Stimulated activated CD4-positive, alpha-beta T cell treated with anti-CD3 and anti-CD28 coated beads, Interleukin-1b, Interleukin-23, amount 100 ng/mL, for 4 hours (primary cell): ENCODE results near the gene CAPRIN2.

Experiments used
- DNase-seq, 2 donors: peaks; one replicate each; pipeline ENCODE4 v3.0.0-alpha.2; 2020; ENCODE audit warnings: low read depth in 2 of 2

Gene CAPRIN2, protein sequence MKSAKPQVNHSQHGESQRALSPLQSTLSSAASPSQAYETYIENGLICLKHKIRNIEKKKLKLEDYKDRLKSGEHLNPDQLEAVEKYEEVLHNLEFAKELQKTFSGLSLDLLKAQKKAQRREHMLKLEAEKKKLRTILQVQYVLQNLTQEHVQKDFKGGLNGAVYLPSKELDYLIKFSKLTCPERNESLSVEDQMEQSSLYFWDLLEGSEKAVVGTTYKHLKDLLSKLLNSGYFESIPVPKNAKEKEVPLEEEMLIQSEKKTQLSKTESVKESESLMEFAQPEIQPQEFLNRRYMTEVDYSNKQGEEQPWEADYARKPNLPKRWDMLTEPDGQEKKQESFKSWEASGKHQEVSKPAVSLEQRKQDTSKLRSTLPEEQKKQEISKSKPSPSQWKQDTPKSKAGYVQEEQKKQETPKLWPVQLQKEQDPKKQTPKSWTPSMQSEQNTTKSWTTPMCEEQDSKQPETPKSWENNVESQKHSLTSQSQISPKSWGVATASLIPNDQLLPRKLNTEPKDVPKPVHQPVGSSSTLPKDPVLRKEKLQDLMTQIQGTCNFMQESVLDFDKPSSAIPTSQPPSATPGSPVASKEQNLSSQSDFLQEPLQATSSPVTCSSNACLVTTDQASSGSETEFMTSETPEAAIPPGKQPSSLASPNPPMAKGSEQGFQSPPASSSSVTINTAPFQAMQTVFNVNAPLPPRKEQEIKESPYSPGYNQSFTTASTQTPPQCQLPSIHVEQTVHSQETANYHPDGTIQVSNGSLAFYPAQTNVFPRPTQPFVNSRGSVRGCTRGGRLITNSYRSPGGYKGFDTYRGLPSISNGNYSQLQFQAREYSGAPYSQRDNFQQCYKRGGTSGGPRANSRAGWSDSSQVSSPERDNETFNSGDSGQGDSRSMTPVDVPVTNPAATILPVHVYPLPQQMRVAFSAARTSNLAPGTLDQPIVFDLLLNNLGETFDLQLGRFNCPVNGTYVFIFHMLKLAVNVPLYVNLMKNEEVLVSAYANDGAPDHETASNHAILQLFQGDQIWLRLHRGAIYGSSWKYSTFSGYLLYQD

GRCh38 chr12:30754750-30755394 is at the start of gene CAPRIN2:
Gene CAPRIN2, minus strand, starts transcription at chr12:30754951. Its CDS starts 1,431 bp downstream, at chr12:30753520.
- peak; percentile 91 to 94 for DNase-seq

DNA sequence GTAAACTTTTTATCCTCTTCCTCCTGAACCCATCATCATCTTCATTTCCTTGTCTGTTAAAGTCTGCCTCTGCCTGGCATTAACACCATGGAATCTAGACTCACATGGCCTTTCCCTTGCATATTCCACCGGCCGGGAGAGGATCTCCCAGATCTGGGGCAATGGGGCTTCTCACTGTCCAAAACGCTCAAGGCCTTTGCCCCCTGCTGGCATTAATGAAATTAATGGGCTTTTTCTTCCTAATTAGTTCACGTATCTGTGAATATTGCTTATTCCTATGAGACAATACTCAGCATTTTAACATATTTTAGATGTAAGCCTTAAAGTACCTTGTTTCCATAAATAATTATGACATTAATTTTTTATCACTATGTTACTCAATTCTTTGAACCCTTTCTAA is 42.9 kb upstream of the CAPRIN2 start:
- no peak for DNase-seq

- no peak for DNase-seq
Measured at GRCh38 chr12:30796891-30797371, 42.2 kb upstream of the CAPRIN2 start.

DNA sequence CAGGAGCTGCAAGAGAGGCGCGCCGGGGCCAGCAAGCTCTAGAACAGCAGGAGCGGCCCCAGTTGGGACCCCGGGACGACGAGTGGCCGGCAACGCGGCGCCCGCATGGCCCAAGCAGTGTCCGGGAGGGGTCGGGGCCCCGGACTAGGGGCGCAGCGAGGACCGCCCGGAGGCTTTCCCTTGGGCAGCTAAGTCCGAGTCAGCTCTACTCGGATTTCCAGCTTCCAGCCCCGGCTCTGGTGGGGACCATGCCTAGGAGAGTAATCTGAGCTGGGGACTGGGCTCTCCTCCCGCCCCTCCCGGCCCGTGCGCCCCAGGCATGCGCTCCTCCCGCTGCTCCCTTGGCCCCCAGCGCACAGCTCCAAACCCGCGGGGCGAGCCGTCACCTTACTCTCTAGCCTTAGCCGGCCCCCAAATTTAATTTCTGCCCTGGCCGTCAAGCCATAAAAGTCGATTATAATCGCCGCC is 41.6 kb upstream of the CAPRIN2 start:
- no peak for DNase-seq

- DNase-seq = peak in 1 of 2 donors; percentile 18
Measured at GRCh38 chr12:30795410-30796312, 40.9 kb upstream of the CAPRIN2 start.

- DNase-seq = no peak
Measured at GRCh38 chr12:30794591-30795409, 40.0 kb upstream of the CAPRIN2 start.

- no peak for DNase-seq
Measured at GRCh38 chr12:30794020-30794419, 39.3 kb upstream of the CAPRIN2 start.

DNA sequence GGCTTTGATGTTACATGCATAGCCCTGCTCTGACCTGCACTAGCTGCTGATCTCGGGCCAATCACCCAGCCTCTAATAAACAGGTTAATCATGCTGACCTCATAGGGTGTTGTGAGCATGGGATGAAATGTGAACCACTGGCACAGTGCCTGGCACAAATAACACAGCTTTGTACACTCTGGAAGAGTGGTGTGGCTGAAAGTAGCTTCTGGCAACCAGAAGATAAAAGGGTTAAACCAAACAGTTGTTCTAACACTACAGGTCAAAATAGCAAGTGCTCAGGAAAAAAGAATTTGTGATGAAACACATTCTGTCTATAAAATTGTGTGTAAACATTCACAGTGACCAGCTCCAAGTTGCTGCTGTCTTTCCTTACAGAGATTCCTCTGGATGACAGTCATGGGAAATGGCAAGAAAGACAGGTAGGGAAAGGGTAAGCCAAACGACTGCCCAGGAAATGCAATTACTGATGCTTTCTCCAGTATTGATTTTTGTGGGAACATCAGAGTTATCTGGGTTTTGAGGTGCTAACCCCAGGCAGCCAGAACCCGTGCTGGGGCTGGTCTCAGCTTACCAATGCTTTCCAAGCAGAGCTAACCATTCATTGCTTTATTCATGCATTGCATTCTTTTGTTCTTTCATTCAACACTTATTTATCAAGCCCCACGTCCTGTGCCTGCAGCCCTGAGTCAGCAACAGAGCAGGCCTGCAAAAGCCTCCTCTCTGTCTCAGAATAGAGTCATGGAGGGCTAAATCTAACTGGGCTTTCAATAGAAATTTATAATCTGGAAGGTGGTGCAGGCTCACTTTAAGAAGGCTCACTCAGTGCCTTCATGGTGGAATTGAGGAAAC is 38.1 kb upstream of the CAPRIN2 start:
- no peak for DNase-seq

- no peak for DNase-seq
Measured at GRCh38 chr12:30792085-30792484, 37.3 kb upstream of the CAPRIN2 start.

DNA sequence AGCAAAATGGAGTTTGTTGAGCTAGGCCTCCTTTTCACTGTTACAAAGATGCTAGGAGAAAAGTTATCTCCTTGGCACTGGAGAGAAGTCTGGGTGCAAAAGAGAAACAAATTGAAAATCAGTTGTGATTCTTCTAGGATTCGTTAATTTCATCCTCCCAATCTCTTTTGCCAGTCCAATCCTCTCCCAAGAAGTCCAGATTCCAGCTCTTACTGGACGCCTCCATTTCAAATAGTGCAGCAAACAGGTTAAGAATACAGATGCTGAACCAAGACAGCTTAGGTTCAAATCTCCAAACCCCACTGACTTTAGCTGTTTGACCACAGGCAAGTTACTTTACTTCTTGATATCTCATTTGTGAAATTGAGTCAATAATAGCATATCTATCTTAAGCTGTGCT is 34.0 kb upstream of the CAPRIN2 start:
- no peak for DNase-seq

DNA sequence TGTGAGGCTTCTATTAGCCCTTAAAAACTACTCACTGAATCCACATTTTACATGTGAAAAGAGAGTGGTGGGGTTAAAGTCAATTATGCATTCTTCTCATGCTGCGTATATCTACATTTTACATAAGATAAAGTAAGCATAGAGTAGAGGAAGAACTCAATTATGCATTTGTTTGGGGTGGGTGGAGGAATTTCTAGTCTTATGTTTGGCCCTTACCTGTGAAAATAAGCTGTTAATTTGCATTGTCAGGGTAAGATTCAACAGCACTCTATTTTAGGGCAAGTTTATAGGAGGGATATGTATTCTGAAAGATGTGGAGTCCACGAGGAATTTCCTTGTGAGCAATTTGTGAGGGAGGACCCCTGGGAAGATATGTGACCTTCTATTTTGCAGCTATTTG is 30.9 kb upstream of the CAPRIN2 start:
- DNase-seq = no peak

DNA sequence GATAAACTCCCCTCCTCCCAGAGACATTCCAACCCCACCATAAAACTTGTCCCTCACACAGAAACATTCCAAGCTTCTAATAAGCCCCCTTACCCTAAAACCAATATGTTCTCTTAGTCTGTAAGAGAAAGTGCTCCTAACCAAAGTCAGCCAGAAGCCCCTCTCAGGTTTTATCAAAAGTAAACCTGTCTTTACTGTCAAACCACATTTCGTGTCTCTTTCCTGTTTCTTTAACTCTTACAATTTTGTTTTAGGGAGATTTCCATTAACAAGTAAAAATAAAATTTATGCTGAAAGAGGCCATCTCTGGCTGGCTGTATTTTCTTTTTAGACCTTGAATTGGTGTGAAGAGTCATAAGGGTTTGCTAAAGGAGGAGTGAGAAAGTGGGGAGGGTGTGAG is 29.8 kb upstream of the CAPRIN2 start:
- DNase-seq = no peak

DNA sequence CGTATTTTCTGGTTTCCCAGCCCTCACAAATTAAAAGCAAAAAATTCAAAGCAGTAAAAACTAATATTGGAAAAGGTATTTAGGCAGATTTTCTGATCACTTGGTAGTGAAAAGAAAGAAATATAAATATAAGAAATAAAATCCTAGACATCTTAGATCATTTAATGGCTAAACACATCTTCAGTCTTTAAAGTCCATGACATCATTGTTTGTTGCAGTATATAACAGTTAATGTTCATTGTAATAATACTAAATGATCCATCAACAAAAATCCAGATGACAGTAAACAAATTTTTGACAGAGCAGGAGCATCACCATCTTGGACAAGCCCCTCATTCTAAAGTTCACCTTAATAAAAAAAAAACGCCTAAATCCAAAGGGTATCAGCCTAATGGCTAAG is 29.2 kb upstream of the CAPRIN2 start:
- no peak for DNase-seq

DNA sequence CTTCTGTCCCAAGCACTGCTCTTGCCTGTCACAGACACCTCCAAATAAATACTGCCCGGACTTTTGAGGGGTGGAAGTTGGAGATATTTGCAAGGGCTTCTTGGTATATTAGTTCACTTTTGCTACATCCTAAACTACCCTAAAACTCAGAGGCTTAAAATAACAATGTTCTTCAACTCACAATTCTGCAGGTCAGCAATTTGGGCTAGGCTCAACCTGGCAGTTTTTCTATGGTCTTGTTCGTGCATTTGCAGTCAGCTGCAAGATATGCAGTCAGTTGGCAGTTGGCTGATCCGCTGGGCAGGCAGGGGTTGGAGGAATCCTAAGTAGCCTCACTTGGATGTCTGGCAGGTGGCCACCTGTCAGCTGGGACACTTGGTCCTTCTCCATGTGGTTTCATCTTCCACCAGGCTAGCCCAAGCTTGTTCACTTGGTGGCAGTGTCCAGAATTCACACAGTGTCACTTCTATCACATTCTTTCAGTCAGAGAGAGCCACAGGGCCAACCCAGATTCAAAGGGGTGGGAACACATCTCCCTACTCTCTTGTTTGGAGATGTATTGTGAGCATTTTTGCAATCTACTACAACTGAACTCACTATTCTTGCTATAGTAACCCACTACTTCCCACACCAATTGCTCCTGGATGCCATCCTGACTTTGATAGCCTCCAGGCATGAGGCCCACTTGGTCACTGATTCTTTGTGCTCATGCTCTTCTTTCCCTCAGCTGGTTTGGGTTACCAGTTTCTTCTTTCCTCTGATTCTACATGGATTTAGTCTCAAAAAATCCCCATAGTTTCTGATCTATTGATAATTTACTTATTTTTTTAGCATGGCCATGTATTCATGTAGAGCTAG is 27.8 kb upstream of the CAPRIN2 start:
- DNase-seq = no peak

DNA sequence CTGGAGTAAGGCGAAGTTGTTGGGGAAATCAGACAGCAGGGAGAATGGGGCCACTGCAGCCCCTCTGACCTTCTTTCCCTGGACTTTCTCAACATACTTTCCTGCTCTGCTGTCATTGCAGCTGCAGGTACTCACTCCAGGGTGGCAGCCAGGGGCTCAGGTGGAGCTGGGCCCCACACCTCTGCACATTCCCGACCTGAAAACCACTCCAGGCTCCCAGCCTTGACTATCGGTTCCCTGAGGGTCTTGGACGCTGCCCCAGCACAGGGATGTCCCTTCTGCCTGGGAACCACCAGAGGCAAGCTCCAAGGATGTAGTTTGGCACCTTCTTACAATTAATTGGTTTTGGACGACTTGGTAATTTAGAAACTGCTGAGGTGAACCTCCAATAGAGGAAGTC is 24.8 kb upstream of the CAPRIN2 start:
- no peak for DNase-seq

GRCh38 chr12:30779178-30779577 is 24.4 kb upstream of the CAPRIN2 start:
- no peak for DNase-seq

GRCh38 chr12:30774599-30774998 is 19.8 kb upstream of the CAPRIN2 start:
- DNase-seq = no peak

DNA sequence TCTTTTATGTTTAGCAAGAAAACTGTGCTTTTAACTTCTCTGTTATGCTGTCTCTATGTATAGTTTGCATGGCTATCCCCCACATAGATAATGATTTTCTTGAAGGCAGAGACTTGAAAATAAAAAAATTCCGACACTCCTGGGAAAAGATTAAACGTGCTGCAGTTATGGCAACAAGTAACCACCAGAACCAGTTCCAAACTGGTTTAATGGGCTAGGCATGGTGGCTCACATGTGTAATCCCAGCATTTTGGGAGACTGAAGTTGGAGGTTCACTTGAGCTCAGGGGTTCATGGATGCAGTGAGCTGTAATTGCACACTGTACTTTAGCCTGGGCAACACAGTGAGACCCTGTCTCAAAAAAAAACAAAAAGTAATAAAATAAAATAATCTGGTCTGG is 15.1 kb upstream of the CAPRIN2 start:
- no peak for DNase-seq
